Pons (tissue), 1 donor: ENCODE results near the gene ZNF362.
"Not testable (repeated sequence)": the region's sequence is repeated elsewhere in the genome, so short reads cannot be mapped to it uniquely, and the experiment has no call there.

Experiments
- DNase-seq: peaks from one replicate; pipeline ENCODE4 v3.0.0-alpha.2; 2016; ENCODE audit warnings: low spot score

Gene ZNF362

GRCh38 chr1:33306653-33307493 lies 50.6 kb downstream of the ZNF362 start:
- DNase-seq: no peak

DNA sequence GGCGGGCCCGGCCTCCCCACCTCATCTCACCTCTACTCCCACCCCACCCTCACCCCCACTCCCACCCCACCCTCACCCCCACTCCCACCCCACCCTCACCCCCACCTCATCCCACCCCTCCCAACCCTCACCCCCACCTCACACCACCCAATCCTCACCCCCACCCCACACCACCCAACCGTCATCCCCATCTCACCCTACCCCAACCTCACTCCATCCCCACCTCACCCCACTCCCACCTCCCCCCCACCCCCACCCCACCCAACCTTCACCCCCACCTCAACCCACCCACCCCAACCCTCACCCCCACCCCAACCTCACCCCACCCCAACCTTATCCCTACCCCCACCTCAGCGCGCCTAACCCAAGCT lies 51.2 kb downstream of the ZNF362 start:
- DNase-seq: no peak

GRCh38 chr1:33309351-33309750 lies 53.1 kb downstream of the ZNF362 start:
- not testable (repeated sequence) for DNase-seq

DNA sequence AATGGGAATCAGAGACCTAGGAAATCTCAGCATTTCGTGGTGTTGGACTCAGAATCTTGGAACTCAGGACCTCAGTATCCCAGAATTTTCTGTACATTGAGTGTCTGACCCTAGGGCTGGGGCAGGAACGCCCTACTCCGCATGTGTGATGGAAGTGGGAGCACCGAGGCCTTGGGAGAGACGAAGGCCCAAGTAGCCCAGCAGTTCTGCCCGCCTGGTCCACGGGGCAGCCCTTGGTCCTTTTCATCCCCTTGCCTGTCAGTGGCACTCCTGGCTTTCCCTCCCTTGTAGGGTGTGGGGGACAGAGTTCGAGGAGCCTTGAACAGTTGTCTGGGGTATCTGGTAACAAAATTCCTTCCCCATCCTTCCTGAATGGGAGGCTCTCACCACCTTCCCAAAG lies 54.4 kb downstream of the ZNF362 start:
- DNase-seq: no peak

- DNase-seq: no peak
Observed at GRCh38 chr1:33311706-33312412, 55.6 kb downstream of the ZNF362 start.

GRCh38 chr1:33312413-33312749 lies 56.1 kb downstream of the ZNF362 start:
- DNase-seq: no peak

DNA sequence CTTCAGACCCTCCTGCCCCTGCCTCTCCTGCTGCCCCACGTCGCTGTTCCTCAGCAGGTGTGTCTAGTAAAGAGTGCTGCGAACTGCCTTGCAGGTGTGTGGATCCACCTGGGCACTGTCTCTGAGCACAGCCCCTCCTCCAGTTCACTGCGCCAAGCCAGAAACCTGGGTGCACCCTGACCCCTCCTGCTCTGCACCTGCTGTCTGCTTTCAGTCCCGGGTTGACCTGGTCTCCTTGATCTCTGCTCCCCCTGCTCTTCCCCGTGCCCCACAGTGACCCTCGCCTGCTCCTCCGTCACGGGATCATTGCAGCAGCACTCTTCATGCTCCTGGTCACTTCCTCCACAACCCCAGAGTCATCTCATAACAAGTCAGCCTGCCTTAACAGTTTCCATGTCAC lies 58.1 kb downstream of the ZNF362 start:
- no peak for DNase-seq

DNA sequence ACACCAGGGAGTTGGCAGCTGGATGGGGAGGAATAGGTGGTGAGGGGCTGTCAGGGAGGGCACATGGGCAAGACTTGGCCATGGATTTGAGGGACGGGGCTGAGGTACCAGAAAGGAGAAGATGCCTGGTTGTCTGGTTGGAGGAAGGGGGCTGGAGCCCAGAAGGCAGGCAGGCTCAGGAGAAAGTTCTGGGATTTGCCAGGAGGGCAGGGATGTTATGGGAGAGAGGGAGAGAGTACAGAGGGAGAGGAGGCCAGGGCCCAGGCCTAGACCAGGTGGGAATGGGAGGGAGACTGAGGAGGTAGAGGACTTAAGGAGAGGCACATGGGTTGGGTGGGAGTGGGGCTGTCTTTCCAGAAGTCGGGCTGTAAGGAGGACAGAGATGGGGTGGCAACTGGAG lies 60.3 kb downstream of the ZNF362 start:
- DNase-seq: no peak

GRCh38 chr1:33317354-33317753 lies 61.1 kb downstream of the ZNF362 start:
- DNase-seq: no peak

DNA sequence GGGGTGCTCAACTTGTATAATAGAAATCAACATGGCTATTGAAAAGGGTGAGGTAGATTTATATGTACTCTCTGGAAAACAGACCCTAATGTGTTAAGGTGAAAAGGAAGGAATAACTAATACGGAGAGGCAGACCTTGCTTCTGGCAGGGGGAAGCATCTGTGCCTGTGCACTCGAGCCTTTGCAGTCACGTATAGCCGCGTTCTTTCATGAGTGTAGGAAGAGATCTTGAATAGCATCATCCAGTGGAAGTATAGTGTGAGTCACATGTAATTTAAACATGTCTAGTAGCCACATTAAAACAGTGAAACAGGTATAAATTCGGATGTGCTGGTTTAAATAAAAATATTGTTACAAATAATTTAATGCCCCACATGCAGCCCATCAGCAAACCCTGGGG lies 61.7 kb downstream of the ZNF362 start:
- DNase-seq: no peak

- no peak for DNase-seq
Observed at GRCh38 chr1:33319186-33319948, 63.1 kb downstream of the ZNF362 start.

GRCh38 chr1:33319949-33320618 lies 63.8 kb downstream of the ZNF362 start:
- no peak for DNase-seq

DNA sequence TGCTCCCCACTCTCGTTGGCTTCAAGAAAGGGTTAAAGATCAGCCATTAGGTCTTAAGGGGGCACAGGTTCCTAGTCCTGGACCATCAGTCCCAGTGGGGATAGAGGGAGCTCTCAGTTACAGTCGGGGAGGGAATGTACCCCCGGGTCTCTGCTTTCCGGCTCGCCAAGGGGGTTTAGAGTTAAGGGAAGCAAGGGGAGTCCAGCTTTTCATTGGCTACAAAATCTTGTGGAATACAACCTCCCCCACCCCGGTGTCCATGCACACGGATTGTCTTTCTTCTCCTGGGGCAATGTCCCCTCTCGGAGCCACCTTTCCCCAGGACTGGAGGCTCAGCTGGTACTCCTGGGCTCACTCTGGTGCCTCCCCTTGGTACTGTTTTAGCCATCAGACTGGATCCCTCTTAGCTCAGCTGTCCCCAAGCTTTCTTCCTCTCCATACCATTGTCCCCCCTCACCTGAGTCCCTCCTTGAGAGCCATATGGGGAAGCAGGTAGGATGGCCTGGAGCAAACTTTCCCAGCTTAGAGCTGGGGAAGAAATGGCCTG lies 64.4 kb downstream of the ZNF362 start, which contains the start of gene A3GALT2:
TSS of gene A3GALT2 (minus strand) at position 480 of the 547 bp plus-strand sequence. CDS start at position 480, 0 bp downstream.
- no peak for DNase-seq

DNA sequence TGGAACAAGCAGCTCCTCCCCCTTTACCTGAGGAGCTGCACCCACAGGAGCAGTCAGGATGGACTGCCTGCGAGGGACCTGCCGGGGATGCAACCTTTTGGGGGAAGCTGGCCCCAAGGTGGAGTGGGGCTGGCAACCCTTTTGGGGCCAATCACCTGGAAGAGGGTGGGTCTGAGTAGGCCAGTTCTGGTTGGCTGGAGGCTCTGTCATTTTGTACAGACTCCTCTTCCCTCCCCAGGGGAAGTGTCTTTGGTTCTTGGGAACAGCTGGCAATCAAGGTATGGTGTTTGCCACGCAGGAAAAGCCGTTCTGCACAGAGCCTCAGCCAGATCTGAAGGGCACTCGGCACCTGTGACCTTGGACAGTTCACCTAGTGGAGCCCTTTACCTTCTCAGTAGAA lies 64.9 kb downstream of the ZNF362 start:
- no peak for DNase-seq

DNA sequence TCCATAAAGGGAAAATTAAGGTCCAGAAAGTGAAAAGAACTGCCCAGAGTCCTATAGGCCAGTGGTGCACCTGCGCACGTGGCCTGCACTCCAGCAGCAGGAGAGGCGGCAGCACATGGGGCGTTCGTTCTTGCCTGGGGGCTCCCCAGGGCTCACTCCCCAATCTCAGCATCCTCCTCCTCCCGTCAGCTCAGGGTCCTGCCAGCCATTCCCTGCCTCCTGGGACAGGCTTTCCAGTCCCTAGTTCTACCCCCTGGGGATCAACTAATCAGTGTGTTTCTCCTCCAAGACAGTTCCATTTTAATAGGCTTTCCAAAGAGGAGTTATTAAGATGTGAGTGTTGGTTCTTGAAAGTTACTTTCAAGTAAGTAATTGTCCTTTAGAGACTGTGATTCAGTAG lies 65.8 kb downstream of the ZNF362 start:
- DNase-seq: no peak

- DNase-seq: no peak
Observed at GRCh38 chr1:33322870-33323585, 66.7 kb downstream of the ZNF362 start.

DNA sequence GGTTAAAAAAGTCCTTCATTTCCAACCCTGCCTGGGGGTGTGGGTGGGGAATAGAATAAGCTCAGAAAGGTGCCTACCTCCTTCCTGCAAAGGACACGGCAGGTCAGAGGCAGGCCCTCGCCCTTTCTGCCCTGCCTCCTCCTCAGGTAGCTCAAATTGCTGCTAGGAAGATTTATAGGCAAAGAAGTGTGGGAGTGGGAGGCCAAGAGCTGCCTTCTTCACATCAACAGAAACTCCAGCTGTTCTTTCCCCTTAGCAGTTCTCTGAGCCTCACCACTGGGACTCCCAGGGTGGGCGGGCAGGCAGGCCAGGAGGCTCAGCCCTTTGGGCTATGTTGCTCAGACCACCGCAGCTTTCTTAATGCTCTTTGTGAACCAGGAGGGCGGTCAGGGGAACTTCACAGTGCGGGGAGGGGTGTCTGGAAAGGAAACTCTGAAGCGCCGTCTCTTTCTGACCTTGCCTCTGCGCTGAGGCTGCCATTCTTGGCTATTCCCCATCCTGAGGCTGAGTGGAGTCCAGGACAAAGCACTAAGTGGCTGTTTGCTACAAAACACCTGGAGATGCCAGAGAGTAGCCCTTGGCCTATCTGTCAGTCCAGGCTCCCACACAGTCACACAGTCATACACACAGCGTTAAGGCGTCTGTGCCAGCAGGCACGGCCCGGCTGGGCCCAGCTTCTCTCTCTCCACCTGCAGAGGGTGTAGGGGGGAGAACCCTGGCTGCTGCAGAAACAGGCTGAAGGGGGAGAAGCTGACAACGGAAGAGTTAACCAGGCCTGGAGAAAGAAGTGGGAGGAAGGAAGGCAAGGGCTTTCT lies 67.6 kb downstream of the ZNF362 start:
- no peak for DNase-seq

- DNase-seq: no peak
Observed at GRCh38 chr1:33324677-33325575, 68.6 kb downstream of the ZNF362 start.

DNA sequence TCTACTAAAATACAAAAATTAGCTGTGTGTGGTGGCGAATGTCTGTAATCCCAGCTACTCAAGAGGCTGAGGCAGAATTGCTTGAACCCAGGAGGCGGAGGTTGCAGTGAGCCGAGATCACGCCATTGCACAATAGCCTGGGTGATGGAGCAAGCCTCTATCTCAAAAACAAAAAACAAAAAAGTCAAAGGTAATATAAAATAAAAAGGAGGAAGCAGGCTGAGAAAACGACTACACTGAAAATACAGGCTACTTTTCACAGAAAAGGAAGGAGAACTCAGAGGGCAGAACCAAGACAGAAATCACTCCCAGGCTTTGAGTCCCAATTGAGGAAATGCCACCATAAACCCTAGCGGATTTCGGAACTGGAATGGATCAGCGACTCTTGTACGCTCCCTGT lies 70.5 kb downstream of the ZNF362 start:
- no peak for DNase-seq
